Gastroesophageal sphincter (tissue), 4 donors: Measurements from ENCODE around the gene FAR2. TPM values are rescaled to one million over a fixed set of nuclear protein-coding genes. Genes with fewer than 3 reads are reported as not detected.

ENCODE experiments used
- ATAC-seq: fragments of 150-250 bp; one replicate; pipeline ENCODE4 v1.9.1; 2016; ENCODE audit warnings: mild to moderate bottlenecking, moderate library complexity
- H3K27ac ChIP-seq, 4 donors: fragments of 200-600 bp; sonication (generic) in 3 of 4; 1 replicate in 3 of 4; 2 replicates in 1 of 4; pipeline ENCODE4 v1.5.1; 2016 to 2019
- H3K27me3 ChIP-seq: fragments of 200-600 bp; sonication (generic); one replicate; pipeline ENCODE4 v1.5.1; 2019
- H3K36me3 ChIP-seq, 2 donors: fragments of 200-600 bp; sonication (generic); one replicate each; pipeline ENCODE4 v1.5.1; 2019; ENCODE audit warnings: control low read depth in 1 of 2
- H3K4me1 ChIP-seq, 3 donors: fragments of 200-600 bp; sonication (generic); 1 replicate in 2 of 3; 2 replicates in 1 of 3; pipeline ENCODE4 v1.5.1; 2016 to 2019; ENCODE audit warnings: control low read depth in 2 of 3
- H3K4me3 ChIP-seq, 2 donors: fragments of 200-600 bp; sonication (generic); one replicate each; pipeline ENCODE4 v1.5.1; 2019; ENCODE audit warnings: mild to moderate bottlenecking in 1 of 2, moderate library complexity in 1 of 2
- H3K9me3 ChIP-seq, 3 donors: fragments of 200-600 bp; sonication (generic); one replicate each; pipeline ENCODE4 v1.5.1; 2017 to 2019; ENCODE audit warnings: control low read depth in 2 of 3
- CTCF ChIP-seq, 4 experiments: fragments of 200-600 bp in 2 of 4; fragments of 450-650 bp in 2 of 4; sonication (generic) in 1 of 4; IDR thresholded peaks; one replicate each; pipeline ENCODE4 v1.5.1; 2017 to 2019; ENCODE audit warnings: antibody characterized with exemption in 4 of 4, mild to moderate bottlenecking in 2 of 4, moderate library complexity in 2 of 4
- EP300 ChIP-seq: sonication (generic); formaldehyde crosslinking; IDR thresholded peaks from one replicate; pipeline ENCODE4 v1.6.1; 2017; ENCODE audit warnings: antibody characterized with exemption, mild to moderate bottlenecking
- POLR2A ChIP-seq, 2 donors: fragments of 450-650 bp; IDR thresholded peaks; one replicate each; pipeline ENCODE4 v1.6.1; 2017; ENCODE audit warnings: antibody characterized with exemption in 2 of 2, mild to moderate bottlenecking in 2 of 2, moderate library complexity in 1 of 2
- POLR2AphosphoS5 ChIP-seq: sonication (generic); formaldehyde crosslinking; IDR thresholded peaks from one replicate; pipeline ENCODE4 v1.6.1; 2017; ENCODE audit warnings: antibody characterized with exemption
- WGBS, 2 donors: methylation state at CpG; one replicate each; pipeline ENCODE4 v1.1.5; 2018; ENCODE audit warnings: low coverage in 1 of 2; 5-methylcytosine and 5-hydroxymethylcytosine counted together
- total RNA-seq, 4 donors: library from RNA; depleted of rRNA; stranded (reverse); fragments of >200 nt; gene quantifications; one replicate each; pipeline ENCODE4 v1.1.0, GENCODE V29; 2016

The FAR2 gene
- total RNA-seq, 4 donors from 2014 or later = 8.8 to 15.8 (median 11.9) TPM

GRCh38 chr12:29158115-29158763 lies 9.2 kb downstream of the FAR2 start:
- no peak for TF ChIP-seq EP300
- Histone ChIP-seq H3K36me3 (no peaks in the 10 kb centered on the region), H3K4me3 (no peak overlapping the region), H3K9me3 (no peaks in the 10 kb centered on the region), H3K27ac (peak overlapping the region in 1 of 4 donors; percentile 16), H3K27me3 (no peaks in the 10 kb centered on the region), H3K4me1 (peaks cover 0 to 13% (median 0%) of the 10 kb centered on the region in 3 donors)
- 78 to 94% methylated on average over 2 of the region's 2 CpGs for WGBS, 2 donors
- no peak for ATAC-seq

- no peak overlapping the region for H3K4me3 ChIP-seq
- H3K4me1 ChIP-seq = peaks cover 0 to 19% (median 7%) of the 10 kb centered on the region in 3 donors
- H3K27me3 ChIP-seq = no peaks in the 10 kb centered on the region
- peak overlapping the region in 2 of 4 donors; percentile 9 to 16 for H3K27ac ChIP-seq
- no peaks in the 10 kb centered on the region for H3K36me3 ChIP-seq
- no peak for ATAC-seq
- whole genome bisulfite sequencing, 2 donors = 36 to 75% methylated on average over 2 to 3 of the region's 3 CpGs
- TF ChIP-seq EP300 (no peak), POLR2AphosphoS5 (no peak), CTCF (IDR thresholded peaks at IDR 0.05) (no peak), POLR2A (IDR thresholded peaks at IDR 0.05) (no peak)
- H3K9me3 ChIP-seq = no peaks in the 10 kb centered on the region
These were observed 10.6 kb downstream of the FAR2 start for GRCh38 chr12:29159661-29160060.

GRCh38 chr12:29160230-29160629 lies 11.2 kb downstream of the FAR2 start:
- Histone ChIP-seq H3K27me3 (no peaks in the 10 kb centered on the region), H3K9me3 (no peaks in the 10 kb centered on the region), H3K4me1 (peaks cover 0 to 25% (median 7%) of the 10 kb centered on the region in 3 donors), H3K36me3 (no peaks in the 10 kb centered on the region), H3K27ac (peak overlapping the region in 1 of 4 donors; percentile 9), H3K4me3 (no peak overlapping the region)
- TF ChIP-seq POLR2A (IDR thresholded peaks at IDR 0.05) = no peak
- no peak for TF ChIP-seq POLR2AphosphoS5
- no peak for TF ChIP-seq EP300
- no peak for TF ChIP-seq CTCF (IDR thresholded peaks at IDR 0.05)
- ATAC-seq = no peak
- 72 to 88% methylated on average over 3 of the region's 3 CpGs for WGBS, 2 donors

- Histone ChIP-seq H3K27me3 (no peaks in the 10 kb centered on the region), H3K4me1 (peaks cover 2 to 27% (median 7%) of the 10 kb centered on the region in 3 donors), H3K27ac (no peak overlapping the region), H3K4me3 (no peak overlapping the region), H3K9me3 (no peaks in the 10 kb centered on the region), H3K36me3 (no peaks in the 10 kb centered on the region)
- no peak for ATAC-seq
- no peak for TF ChIP-seq POLR2A (IDR thresholded peaks at IDR 0.05)
- no peak for TF ChIP-seq CTCF (IDR thresholded peaks at IDR 0.05)
- TF ChIP-seq EP300 = no peak
- TF ChIP-seq POLR2AphosphoS5 = no peak
- 56 to 97% methylated on average over 2 to 4 of the region's 4 CpGs for WGBS, 2 donors
These were observed 14.1 kb downstream of the FAR2 start for GRCh38 chr12:29163146-29163545.

- ATAC-seq = peak; percentile 85
- whole genome bisulfite sequencing, 2 donors = 7 to 15% methylated on average over 3 to 5 of the region's 7 CpGs
- Histone ChIP-seq H3K27me3 (no peaks in the 10 kb centered on the region), H3K36me3 (no peaks in the 10 kb centered on the region), H3K4me3 (no peak overlapping the region), H3K27ac (peak overlapping the region; percentile 50 to 78 (median 69)), H3K4me1 (peaks cover 2 to 23% (median 7%) of the 10 kb centered on the region in 3 donors), H3K9me3 (no peaks in the 10 kb centered on the region)
- no peak for TF ChIP-seq POLR2AphosphoS5
- no peak for TF ChIP-seq CTCF (IDR thresholded peaks at IDR 0.05)
- TF ChIP-seq POLR2A (IDR thresholded peaks at IDR 0.05) = no peak
- no peak for TF ChIP-seq EP300
These were observed 15.7 kb downstream of the FAR2 start for GRCh38 chr12:29164477-29165393.
